ENCODE measurements around the gene NFE2L2. TPM values are rescaled to one million over a fixed set of nuclear protein-coding genes. Genes with fewer than 3 reads are reported as not detected.

The NFE2L2 gene
- total and polyA plus RNA-seq, 12 donors = 26.4 to 67.9 (median 54.9) TPM

DNA sequence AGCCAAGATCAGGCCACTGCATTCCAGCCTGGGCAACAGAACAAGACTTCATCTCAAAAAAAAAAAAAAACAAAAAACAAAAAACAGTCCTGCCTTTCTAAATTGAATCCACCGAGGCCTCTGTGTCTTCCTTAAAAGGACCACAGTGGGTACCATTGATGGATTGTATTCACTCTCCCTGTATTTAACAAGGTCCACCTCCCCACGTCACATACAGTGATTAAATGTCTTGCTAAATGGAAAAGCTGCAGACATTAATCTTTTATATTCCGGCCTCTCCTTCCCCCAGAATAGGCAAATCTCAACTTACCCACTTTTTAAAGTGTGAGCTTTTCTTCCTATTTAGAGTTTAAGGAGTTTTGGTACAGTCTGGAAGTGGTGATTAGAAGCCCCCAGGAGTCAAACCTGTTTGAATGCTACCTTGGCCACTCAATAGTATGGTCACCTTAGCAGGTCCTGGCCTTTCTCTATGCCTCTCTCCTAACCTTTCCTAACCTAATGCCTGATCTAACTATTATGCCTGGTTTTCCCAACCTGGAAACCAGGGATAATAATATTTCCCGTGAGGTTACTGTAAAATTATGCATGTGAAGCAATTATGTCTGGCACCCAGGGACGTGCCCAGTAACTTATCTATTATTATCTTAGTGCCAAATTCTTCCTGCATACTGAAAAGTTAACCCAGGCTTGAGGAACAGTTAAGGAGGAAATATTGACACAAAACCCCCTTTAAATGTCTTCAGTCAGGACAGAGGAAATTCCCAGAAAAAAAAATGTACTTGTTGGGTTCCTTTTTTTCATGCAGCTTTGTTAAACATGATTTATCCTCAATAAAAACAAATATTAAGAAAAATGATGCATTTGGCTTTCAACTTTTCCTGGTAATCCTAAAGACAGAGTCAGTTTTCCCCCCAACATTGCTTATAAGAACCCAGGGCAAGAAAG, 3.1 kb downstream of the NFE2L2 start:
- H3K4me3 ChIP-seq = peak overlapping the region; percentile 79 to 97 (median 94)
- WGBS, 2 donors = 10 to 16% methylated on average over 5 of the region's 5 CpGs
- peaks cover 0 to 19% (median 0%) of the 10 kb centered on the region in 9 donors for H3K36me3 ChIP-seq
- H3K27me3 ChIP-seq = no peaks in the 10 kb centered on the region
- intact Hi-C loops (cut with DNase I) = loop anchor here (2.0 to 10.0 kb wide), 10 partner anchors 21 to 133 kb away; partner anchors contain the start of genes HNRNPA3 (in 3 of the 10) and AGPS (in 1 of the 10)
- H3K9me3 ChIP-seq = peaks cover 0 to 5% (median 0%) of the 10 kb centered on the region in 11 donors
- H3K4me1 ChIP-seq = peaks cover 3 to 72% (median 65%) of the 10 kb centered on the region in 9 donors
- DNase-seq (no peak), ATAC-seq (no peak)
- peak overlapping the region; percentile 19 to 100 (median 100) for H3K27ac ChIP-seq
- TF ChIP-seq, protein P1, sequence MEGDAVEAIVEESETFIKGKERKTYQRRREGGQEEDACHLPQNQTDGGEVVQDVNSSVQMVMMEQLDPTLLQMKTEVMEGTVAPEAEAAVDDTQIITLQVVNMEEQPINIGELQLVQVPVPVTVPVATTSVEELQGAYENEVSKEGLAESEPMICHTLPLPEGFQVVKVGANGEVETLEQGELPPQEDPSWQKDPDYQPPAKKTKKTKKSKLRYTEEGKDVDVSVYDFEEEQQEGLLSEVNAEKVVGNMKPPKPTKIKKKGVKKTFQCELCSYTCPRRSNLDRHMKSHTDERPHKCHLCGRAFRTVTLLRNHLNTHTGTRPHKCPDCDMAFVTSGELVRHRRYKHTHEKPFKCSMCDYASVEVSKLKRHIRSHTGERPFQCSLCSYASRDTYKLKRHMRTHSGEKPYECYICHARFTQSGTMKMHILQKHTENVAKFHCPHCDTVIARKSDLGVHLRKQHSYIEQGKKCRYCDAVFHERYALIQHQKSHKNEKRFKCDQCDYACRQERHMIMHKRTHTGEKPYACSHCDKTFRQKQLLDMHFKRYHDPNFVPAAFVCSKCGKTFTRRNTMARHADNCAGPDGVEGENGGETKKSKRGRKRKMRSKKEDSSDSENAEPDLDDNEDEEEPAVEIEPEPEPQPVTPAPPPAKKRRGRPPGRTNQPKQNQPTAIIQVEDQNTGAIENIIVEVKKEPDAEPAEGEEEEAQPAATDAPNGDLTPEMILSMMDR (IDR thresholded peaks at IDR 0.05) = no peak

DNA sequence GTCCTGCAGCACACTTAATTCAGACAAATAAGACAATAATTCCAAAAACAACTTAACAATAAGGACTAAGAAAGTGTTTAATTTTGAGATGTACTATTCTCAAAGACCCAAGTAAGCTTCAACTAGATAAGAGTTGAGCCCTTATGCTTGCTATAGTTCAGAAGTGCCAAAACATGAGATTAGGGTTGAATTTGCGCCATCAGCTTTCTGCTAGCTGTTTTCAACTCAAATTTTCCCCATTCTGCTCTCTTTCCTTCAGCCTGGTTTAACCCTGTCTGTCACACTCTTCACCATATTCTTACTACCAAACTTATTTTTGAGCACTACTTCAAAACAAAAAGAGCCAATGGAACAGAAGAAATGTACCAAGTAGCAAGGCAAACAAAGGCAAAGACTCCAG, 4.1 kb downstream of the NFE2L2 start:
- DNase-seq (no peak), ATAC-seq (no peak)
- H3K27ac ChIP-seq = peak overlapping the region in 7 of 10 donors; percentile 99 to 100 (median 100)
- WGBS, 2 donors = 39 to 49% methylated on average over 1 of the region's 1 CpG
- peaks cover 0 to 21% (median 0%) of the 10 kb centered on the region in 9 donors for H3K36me3 ChIP-seq
- no peaks in the 10 kb centered on the region for H3K27me3 ChIP-seq
- peak overlapping the region in 6 of 10 donors; percentile 86 to 97 (median 96) for H3K4me3 ChIP-seq
- intact Hi-C loops (cut with DNase I) = loop anchor here in 7 of 10 donors (5.0 to 10.0 kb wide), 6 partner anchors 48 to 134 kb away; partner anchors contain the start of genes AGPS (in 1 of the 7) and HNRNPA3 (in 1 of the 7)
- H3K9me3 ChIP-seq = peaks cover 0 to 5% (median 0%) of the 10 kb centered on the region in 11 donors
- TF ChIP-seq, protein P1 (IDR thresholded peaks at IDR 0.05) = no peak
- peaks cover 3 to 72% (median 65%) of the 10 kb centered on the region in 9 donors for H3K4me1 ChIP-seq

DNA sequence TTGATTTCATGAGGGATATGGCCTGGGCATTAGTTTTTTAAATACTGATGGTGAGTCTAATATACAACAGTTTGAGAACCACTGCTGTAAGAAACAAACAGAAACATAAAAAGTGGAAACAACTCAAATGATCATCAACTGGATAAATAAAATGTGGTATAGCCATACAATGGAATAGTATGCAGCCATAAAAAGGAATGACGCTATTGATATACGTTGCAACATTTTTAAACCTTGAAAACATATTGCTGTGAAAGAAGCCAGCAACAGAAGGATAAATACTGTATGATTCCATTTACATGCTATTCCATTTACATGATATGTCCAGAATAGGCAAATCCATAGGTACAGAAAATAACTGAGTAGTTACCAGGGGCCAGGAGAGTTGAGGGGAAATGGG, 6.5 kb downstream of the NFE2L2 start:
- WGBS, 2 donors = 99% methylated on average over 2 of the region's 2 CpGs
- Histone ChIP-seq H3K27me3 (no peaks in the 10 kb centered on the region), H3K4me3 (no peak overlapping the region), H3K9me3 (peaks cover 0 to 5% (median 0%) of the 10 kb centered on the region in 11 donors), H3K4me1 (peaks cover 8 to 94% (median 86%) of the 10 kb centered on the region in 9 donors), H3K36me3 (peaks cover 0 to 38% (median 0%) of the 10 kb centered on the region in 9 donors), H3K27ac (no peak overlapping the region)
- TF ChIP-seq, protein P1 (IDR thresholded peaks at IDR 0.05) = no peak
- DNase-seq (no peak), ATAC-seq (no peak)
- intact Hi-C loops (cut with DNase I) = no loop called here

DNA sequence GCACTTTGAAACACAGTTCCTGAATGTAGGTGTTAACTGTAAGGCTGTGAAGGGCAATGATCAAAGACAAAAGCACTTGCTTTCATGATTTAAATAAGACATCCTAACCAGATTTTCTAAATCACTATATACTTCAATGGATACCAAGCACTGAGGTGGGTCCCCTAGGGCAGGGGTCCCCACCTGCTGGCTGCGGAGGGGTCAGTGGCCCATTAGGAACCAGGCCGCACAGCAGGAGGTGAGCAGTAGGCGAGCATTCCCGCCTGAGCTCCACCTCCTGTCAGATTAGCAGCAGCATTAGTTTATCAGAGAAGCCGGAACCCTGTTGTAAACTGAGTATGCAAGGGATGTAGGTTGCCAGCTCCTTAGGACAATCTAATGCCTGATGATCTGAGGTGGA, 7.1 kb downstream of the NFE2L2 start:
- Histone ChIP-seq H3K4me3 (no peak overlapping the region), H3K27ac (peak overlapping the region in 4 of 10 donors; percentile 27 to 45 (median 36)), H3K36me3 (peaks cover 0 to 38% (median 0%) of the 10 kb centered on the region in 9 donors), H3K4me1 (peaks cover 9 to 99% (median 92%) of the 10 kb centered on the region in 9 donors), H3K9me3 (peaks cover 0 to 5% (median 0%) of the 10 kb centered on the region in 11 donors), H3K27me3 (no peaks in the 10 kb centered on the region)
- TF ChIP-seq, protein P1 (IDR thresholded peaks at IDR 0.05) = no peak
- DNase-seq = no peak
- intact Hi-C loops (cut with DNase I) = no loop called here
- 76 to 80% methylated on average over 5 of the region's 5 CpGs for WGBS, 2 donors
- ATAC-seq = no peak

Measured in heart right ventricle (tissue), 16 donors.